GM12878 (cell line): ENCODE measurements around the gene PDLIM5. TPM values are rescaled to one million over a fixed set of nuclear protein-coding genes. Genes with fewer than 3 reads are reported as not detected.

Source experiments
- ATAC-seq: fragments of 200-7000 bp; cut with Tn5 transposase; 3 replicates; pipeline ENCODE4 v1.9.1; 2020; ENCODE audit warnings: mild to moderate bottlenecking, moderate library complexity
- BruUV-seq: library from RNA; stranded (reverse); fragments of 400-500 nt; replicated peaks from 2 replicates; lab custom pipeline; 2021; lab: Mats Ljungman, UMichigan
- CTCF ChIA-PET: fragments of 300-600 bp; sonication (Branson Sonifier 250); formaldehyde crosslinking; extraction: SDS; loops from one replicate; lab custom pipeline; 2021; ENCODE audit warnings: inconsistent platforms; lab: Yijun Ruan, JAX
- POLR2A ChIA-PET: fragments of 350-600 bp; formaldehyde crosslinking; extraction: SDS; loops from one replicate; lab custom pipeline; 2021; ENCODE audit warnings: inconsistent platforms; lab: Charles Lee
- RAD21 ChIA-PET: fragments of 300-600 bp; sonication (Branson Sonifier 250); formaldehyde crosslinking; loops from one replicate; lab custom pipeline; 2023; ENCODE audit warnings: antibody characterized with exemption; ENCODE audit not compliant: unreplicated experiment; lab: Charles Lee
- SMC1A ChIA-PET: fragments of 300-600 bp; sonication (Branson Sonifier 250); formaldehyde crosslinking; loops from one replicate; lab custom pipeline; 2023; ENCODE audit not compliant: unreplicated experiment, uncharacterized antibody; lab: Charles Lee
- DNase-seq: peaks from one replicate; pipeline ENCODE4 v3.0.0-alpha.2; 2011; ENCODE audit warnings: low read depth, low spot score
- FAIRE-seq: peaks from 3 replicates; lab custom pipeline; 2011; peaks lifted over from hg19 to GRCh38; lab: Jason Lieb, UNC
- H2AFZ ChIP-seq: 2 replicates; pipeline ENCODE4 v1.6.0; 2011; ENCODE audit warnings: low read depth, low read length, control low read depth; ENCODE audit not compliant: control insufficient read depth
- H3K27ac ChIP-seq: 2 replicates; pipeline ENCODE4 v1.5.1; 2011; ENCODE audit warnings: control low read depth; ENCODE audit not compliant: control insufficient read depth, insufficient read depth
- H3K27me3 ChIP-seq, 2 experiments: replicated peaks in 1 of 2; 2 replicates each; pipeline versions ENCODE4 v1.6.0 to v1.6.1; 2011; ENCODE audit warnings: low read length in 1 of 2; ENCODE audit not compliant: control insufficient read depth in 2 of 2, insufficient read depth in 2 of 2
- H3K36me3 ChIP-seq, 2 experiments: 2 replicates each; pipeline ENCODE4 v1.5.1; 2011; ENCODE audit warnings: low read length in 1 of 2; ENCODE audit not compliant: control insufficient read depth in 2 of 2, insufficient read depth in 2 of 2
- H3K4me1 ChIP-seq: 2 replicates; pipeline ENCODE4 v1.6.1; 2011; ENCODE audit warnings: mild to moderate bottlenecking, low read length, moderate library complexity, mixed read lengths; ENCODE audit not compliant: control insufficient read depth, insufficient read depth
- H3K4me2 ChIP-seq: 2 replicates; pipeline ENCODE4 v1.6.0; 2011; ENCODE audit warnings: control low read depth; ENCODE audit not compliant: control insufficient read depth, insufficient read depth
- H3K4me3 ChIP-seq: fragments of 200-600 bp; sonication (generic); 2 replicates; pipeline ENCODE4 v1.5.1; 2016
- H3K79me2 ChIP-seq: 2 replicates; pipeline ENCODE4 v1.6.0; 2011; ENCODE audit warnings: low read length; ENCODE audit not compliant: control insufficient read depth, insufficient read depth
- H3K9ac ChIP-seq: 2 replicates; pipeline ENCODE4 v1.8.0; 2011; ENCODE audit warnings: low read length, control low read depth, mixed read lengths; ENCODE audit not compliant: control insufficient read depth, insufficient read depth
- H3K9me3 ChIP-seq: replicated peaks from 3 replicates; pipeline ENCODE4 v1.5.1; 2011; ENCODE audit warnings: mild to moderate bottlenecking, low read length; ENCODE audit not compliant: control insufficient read depth, insufficient read depth
- H4K20me1 ChIP-seq: 2 replicates; pipeline ENCODE4 v1.6.0; 2011; ENCODE audit not compliant: control insufficient read depth, insufficient read depth
- ASH2L ChIP-seq: fragments of 300-600, 200-600 bp; sonication (generic); IDR thresholded peaks from 2 replicates; pipeline ENCODE4 v1.6.1; 2017; ENCODE audit warnings: low read depth, mild to moderate bottlenecking, borderline replicate concordance
- ATF2 ChIP-seq: IDR thresholded peaks from 2 replicates; pipeline ENCODE4 v1.6.1; 2012; ENCODE audit warnings: low read length, inconsistent platforms
- BMI1 ChIP-seq: fragments of 450-650 bp; IDR thresholded peaks from 2 replicates; pipeline ENCODE4 v1.6.1; 2016; ENCODE audit warnings: mild to moderate bottlenecking, moderate library complexity, borderline replicate concordance
- FOXM1 ChIP-seq: IDR thresholded peaks from 2 replicates; pipeline ENCODE4 v1.6.1; 2012; ENCODE audit warnings: low read depth, mild to moderate bottlenecking, inconsistent platforms, low read length, moderate library complexity
- IRF4 ChIP-seq: IDR thresholded peaks from 2 replicates; pipeline ENCODE4 v1.6.1; 2011; ENCODE audit warnings: low read depth, low read length
- JUNB ChIP-seq: IDR thresholded peaks from 2 replicates; pipeline ENCODE4 v1.6.1; 2016; ENCODE audit warnings: antibody characterized with exemption, mild to moderate bottlenecking
- MYC ChIP-seq: IDR thresholded peaks from 2 replicates; pipeline ENCODE4 v1.6.1; 2011; ENCODE audit warnings: mild to moderate bottlenecking, low read length, moderate library complexity, inconsistent platforms; ENCODE audit not compliant: insufficient read depth, insufficient replicate concordance, insufficient read length, severe bottlenecking
- NR2C1 ChIP-seq: fragments of 450-650 bp; IDR thresholded peaks from 2 replicates; pipeline ENCODE4 v1.6.1; 2017; ENCODE audit warnings: antibody characterized with exemption, mild to moderate bottlenecking, moderate library complexity
- SMARCA5 ChIP-seq: fragments of 450-650 bp; IDR thresholded peaks from 2 replicates; pipeline ENCODE4 v1.6.1; 2017; ENCODE audit warnings: mild to moderate bottlenecking
- SUPT20H ChIP-seq: IDR thresholded peaks from 2 replicates; pipeline ENCODE4 v1.6.1; 2011; ENCODE audit warnings: low read depth, mild to moderate bottlenecking, low read length, moderate library complexity, borderline replicate concordance; ENCODE audit not compliant: control insufficient read depth
- ZBTB4 ChIP-seq: fragments of 450-650 bp; formaldehyde crosslinking; IDR thresholded peaks from 2 replicates; pipeline ENCODE4 v1.4.0; 2022; ENCODE audit warnings: mild to moderate bottlenecking, moderate library complexity
- ZNF592 ChIP-seq: fragments of 450-650 bp; IDR thresholded peaks from 2 replicates; pipeline ENCODE4 v1.6.1; 2017; ENCODE audit warnings: mild to moderate bottlenecking, moderate library complexity
- ZSCAN29 ChIP-seq: fragments of 450-650 bp; IDR thresholded peaks from 2 replicates; pipeline ENCODE4 v1.6.1; 2017; ENCODE audit warnings: mild to moderate bottlenecking, moderate library complexity
- WGBS: methylation state at CpG from one replicate; pipeline ENCODE4 v1.1.6; 2016; ENCODE audit warnings: low lambda C conversion rate; ENCODE audit not compliant: insufficient replicate concordance, insufficient coverage; ENCODE audit errors: missing lambda C conversion rate; 5-methylcytosine and 5-hydroxymethylcytosine counted together
- in situ Hi-C: fragments of 300-500 bp; cut with MboI; formaldehyde crosslinking; loops from 9 replicates; pipeline ENCODE4 v1.14.3; 2018; ENCODE audit warnings: mixed read lengths
- intact Hi-C: fragments of 100-400 bp; cut with micrococcal nuclease; formaldehyde crosslinking; loops from one replicate; pipeline ENCODE4 v1.14.2; 2022; ENCODE audit not compliant: unreplicated experiment
- polyA plus RNA-seq, 11 experiments: library from polyadenylated mRNA; depleted of rRNA in 4 of 11; unstranded in 6 of 11; stranded (reverse) in 5 of 11; fragments of >200 nt; fragmentation: Nextera tagmentation in 4 of 11; fragmentation: Illumina TruSeq in 1 of 11; extraction: Ambion mirVana in 4 of 11; extraction: Trizol in 1 of 11; gene quantifications; 1 replicate in 1 of 11; 2 replicates in 10 of 11; pipeline versions ENCODE4 v1.2.1 to v1.2.3, GENCODE V29; 2011 to 2016; ENCODE audit warnings: inconsistent platforms in 2 of 11, missing spikeins in 2 of 11, low read depth in 1 of 11
- total RNA-seq, 4 experiments: library from RNA; depleted of rRNA in 3 of 4; stranded (reverse); fragments of >200 nt in 3 of 4; fragmentation: Illumina TruSeq in 1 of 4; extraction: Trizol in 1 of 4; gene quantifications; 2 replicates each; pipeline versions ENCODE4 v1.2.1 to v1.2.3, GENCODE V29; 2013 to 2021

PDLIM5 gene
- total and polyA plus RNA-seq, 10 of the 15 experiments (the other 5 are each of a cell fraction or from before 2014, with no cell fraction given), result 10.0 to 52.9 (median 20.7) TPM

- Histone ChIP-seq H3K27ac (no peak overlapping the region), H3K27me3 (no peaks in the 10 kb centered on the region), H3K79me2 (peaks cover 25% of the 10 kb centered on the region), H3K36me3 (peaks cover 0 to 3% of the 10 kb centered on the region in 2 experiments; a peak in 1 of 4 replicates), H3K4me1 (peaks cover 5% of the 10 kb centered on the region; the same call in 1 of the 2 replicates), H3K9me3 (no peaks in the 10 kb centered on the region), H3K4me2 (no peak overlapping the region), H4K20me1 (no peaks in the 10 kb centered on the region), H3K9ac (no peak overlapping the region), H2AFZ (no peak overlapping the region), H3K4me3 (no peak overlapping the region; the same call in 1 of the 2 replicates)
- intact Hi-C loops (no loop called here), in situ Hi-C loops (no loop called here)
- RAD21 ChIA-PET, result interaction anchor here (0.6 to 1.4 kb wide), 4 partner anchors 17 to 105 kb away, joined by 3 to 4 read pairs (median 3); no protein-coding TSS in a partner anchor
- POLR2A ChIA-PET, result interaction anchor here (0.5 to 1.1 kb wide), 2 partner anchors 19 to 80 kb away, joined by 3 read pairs; no protein-coding TSS in a partner anchor
- DNase-seq (no peak), ATAC-seq (no peak), FAIRE-seq (no peak)
- CTCF ChIA-PET, result interaction anchor here (3.3 kb wide), 1 partner anchor 48 kb away, joined by 10 read pairs; no protein-coding TSS in a partner anchor
- BruUV-seq, result no TSS peak
- SMC1A ChIA-PET, result interaction anchor here (1.0 to 1.8 kb wide), 8 partner anchors 12 to 128 kb away, joined by 3 to 5 read pairs (median 4); no protein-coding TSS in a partner anchor
- 94% methylated on average over 3 of the region's 3 CpGs for WGBS
- TF ChIP-seq SUPT20H, result no peak
- TF ChIP-seq ZBTB4, result no peak
- no peak for TF ChIP-seq NR2C1
- no peak for TF ChIP-seq IRF4
- no peak for TF ChIP-seq ASH2L
- no peak for TF ChIP-seq SMARCA5
- TF ChIP-seq ZNF592, result no peak
- no peak for TF ChIP-seq FOXM1
- no peak for TF ChIP-seq BMI1
- no peak for TF ChIP-seq MYC
- TF ChIP-seq ZSCAN29, result no peak
- no peak for TF ChIP-seq ATF2
- TF ChIP-seq JUNB, result no peak
Observed at GRCh38 chr4:94455081-94455480, 3.3 kb downstream of the PDLIM5 start.
